HS-27A (cell line): ENCODE measurements around the gene DPP10.
A peak's percentile ranks its signal among the peaks of the same experiment; 100 is the strongest.

Source experiments
- DNase-seq: peaks from one replicate; pipeline ENCODE4 v3.0.0-alpha.2; 2012; ENCODE audit warnings: low read depth, missing footprints

DPP10 gene

DNA sequence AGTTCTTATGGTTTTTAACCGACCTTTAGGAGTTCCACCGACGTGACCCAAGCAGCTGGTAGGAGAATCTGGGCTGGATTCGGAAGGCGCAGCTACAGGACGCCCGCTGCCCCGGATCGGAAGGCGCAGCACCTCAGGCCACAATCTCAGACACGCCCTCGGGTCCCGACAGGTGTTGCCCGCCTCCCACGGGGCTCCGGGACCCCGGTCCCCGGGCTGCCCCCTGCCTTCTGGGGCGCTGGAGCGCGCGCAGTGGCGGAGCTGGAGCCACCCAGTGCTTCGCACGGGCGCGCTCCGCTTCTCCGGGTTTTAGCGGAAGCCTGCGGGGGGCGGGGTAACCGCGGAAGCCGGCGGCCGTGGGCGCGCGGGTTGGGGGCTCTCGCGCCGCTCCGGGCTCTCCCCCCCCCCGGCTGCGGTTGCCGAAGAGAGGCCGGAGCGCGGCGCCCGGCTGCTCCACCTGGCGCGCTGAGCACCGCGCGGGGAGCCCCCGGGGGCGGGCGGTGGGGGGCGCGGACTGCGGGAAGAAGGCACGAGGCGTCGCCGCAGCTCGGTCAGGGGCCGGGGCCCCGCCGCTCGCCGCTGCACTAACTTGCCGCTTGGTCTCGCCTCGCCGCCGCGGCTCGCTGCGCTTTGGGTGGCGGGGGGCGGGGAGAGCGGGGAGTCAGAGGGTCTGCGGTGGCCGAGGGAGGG lies 718.8 kb downstream of the DPP10 start:
- DNase-seq = no peak

DNA sequence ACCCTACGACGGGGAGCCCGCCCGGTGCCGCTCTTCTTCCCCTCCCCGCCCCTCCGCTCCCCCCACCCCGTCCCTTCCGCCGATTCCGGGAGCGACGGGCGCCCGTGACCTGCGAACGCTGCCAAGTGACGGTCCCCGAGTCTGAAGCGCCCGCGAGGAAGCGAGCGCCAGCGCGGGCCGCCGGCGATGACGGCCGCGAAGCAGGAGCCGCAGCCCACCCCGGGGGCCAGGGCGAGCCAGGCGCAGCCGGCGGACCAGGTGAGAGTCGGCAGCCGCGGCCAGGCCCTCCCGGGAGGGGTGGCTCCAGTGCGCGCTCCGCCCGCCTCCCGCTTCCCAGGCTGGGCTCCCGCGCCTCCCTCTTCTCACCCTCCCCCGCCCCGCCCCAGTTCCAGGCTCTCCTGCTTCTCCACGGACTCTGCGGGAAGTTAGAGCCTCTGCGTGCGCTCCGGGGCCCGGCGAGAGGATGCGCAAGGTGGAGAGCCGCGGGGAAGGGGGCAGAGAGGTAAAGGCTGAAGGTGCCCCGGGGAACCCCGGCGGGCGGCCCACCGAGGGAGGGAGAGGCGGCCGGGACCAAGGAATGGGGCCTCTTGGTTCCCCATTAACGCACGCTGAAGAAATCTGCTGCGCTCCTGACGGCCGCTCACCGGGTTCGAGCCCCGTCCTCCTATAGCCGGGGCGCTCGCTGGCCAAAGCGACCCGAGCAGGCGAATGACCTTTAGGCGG lies 719.5 kb downstream of the DPP10 start:
- DNase-seq = no peak

DNA sequence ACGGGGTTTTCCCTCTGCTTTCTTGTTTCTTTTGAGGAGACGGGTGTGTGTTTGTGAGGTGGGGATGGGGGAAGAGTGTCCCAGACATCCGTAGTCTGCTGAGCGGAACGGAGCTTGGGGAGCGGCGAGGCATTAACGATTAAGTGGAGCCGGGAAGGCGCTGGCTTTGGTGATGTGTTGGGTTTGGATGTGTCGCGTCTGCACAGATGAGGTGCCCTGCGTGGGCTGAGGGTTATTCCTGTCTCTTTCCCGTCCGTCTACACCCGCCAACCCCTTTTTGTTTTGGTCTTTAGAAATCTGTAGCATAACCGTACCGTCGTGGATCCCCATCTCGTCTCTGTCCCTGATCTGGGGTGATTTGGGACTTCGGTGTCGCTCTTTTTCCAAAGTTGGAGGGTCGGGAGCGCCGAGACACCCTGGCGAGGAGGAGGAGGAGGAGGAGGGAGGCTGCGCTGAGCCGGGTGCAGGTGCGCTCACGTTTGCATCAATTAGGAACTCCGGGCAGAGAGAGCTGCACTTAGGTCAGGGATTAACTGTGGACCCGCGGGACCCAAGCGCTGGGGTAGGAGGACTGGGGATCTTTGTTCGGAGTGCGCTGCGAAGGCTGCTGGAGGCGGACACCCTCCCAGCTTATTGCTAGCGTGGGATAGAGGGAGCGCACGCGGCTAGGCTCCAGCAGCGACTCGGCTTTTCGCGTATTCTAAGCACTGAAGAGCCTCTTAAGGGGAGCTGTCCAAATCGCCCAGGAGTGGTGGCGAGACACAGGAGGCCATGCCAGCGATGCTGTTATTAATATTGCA lies 720.3 kb downstream of the DPP10 start:
- no peak for DNase-seq

DNA sequence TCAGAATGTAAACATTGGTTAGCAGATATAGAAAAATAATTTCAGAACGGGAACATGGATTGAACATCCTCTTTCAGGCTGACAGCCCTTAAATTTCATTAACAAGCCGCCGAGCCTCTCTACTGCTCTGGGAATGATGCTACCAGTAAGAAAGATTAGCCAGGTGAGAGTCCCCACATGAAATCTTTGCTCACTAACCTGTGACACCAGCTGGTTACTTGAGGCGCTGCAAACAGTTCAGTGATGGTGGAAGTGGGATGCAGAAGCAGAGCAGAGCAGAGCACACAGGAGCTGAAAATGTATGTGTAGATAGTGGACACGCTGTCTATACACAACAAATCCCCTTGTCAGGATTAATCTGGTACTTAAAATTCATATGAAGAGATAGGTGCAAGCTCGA lies 721.1 kb downstream of the DPP10 start:
- no peak for DNase-seq

DNA sequence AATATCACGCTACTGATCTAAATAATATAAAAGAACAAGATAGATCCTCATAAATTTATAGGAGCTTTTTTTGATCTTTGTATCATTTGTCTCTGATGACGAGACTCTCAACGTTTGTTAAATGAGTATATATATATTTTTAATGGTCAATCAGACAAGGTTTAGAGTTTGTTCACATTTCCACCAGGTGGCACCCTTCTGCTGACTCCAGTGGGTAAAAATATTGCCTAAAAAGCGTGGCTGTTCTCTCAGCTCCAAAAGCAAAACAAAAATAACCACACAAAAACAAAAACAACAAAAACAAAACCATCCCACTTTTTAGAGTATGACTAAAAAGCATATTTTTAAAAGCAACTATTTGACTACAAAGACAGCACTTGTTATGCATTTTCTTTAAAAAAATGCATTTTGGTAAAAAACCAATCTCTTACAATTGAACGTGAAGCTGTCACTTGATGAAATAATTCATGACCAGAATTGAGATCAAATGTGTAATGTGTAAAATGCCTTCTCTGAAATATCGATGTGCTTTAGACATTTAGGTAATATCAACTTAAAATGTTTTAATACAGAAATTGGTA lies 723.2 kb downstream of the DPP10 start:
- peak; percentile 2 for DNase-seq

DNA sequence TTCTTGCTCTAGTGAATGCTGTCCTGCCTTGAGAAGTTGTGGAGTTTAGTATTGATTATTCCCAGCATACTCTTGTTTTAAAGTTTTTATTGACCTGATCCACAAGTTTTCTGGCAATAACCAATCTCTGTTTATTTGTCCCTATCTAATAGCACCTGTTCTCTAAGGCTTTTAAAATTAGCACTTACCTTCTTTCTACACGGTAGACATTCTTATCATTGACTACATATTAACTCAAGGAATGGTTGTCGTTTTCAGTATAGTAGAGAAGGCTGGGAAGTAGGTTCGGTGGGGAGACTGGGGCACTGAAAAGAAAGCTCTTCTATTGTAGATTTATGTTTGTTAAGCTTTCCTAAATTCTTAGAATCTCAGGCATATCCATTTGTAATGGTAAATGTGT lies 726.0 kb downstream of the DPP10 start:
- no peak for DNase-seq

DNA sequence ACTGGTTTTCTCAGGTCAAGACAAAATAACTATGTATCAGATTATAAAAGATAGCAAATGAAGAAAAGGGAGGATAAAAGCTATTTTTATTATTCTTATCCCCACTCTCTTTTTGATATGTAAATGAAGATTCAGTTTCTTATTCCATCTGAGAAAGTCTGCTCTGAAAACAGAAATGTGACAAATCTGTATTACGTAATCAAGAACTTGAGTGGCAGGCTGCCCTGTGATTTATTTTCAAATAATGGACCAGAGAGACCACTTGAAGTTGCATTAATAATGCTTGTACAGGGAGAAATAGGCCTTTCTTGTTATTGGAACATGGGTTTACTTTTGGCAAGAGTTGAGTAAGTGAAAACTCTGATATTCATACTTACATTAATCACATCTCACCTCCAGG lies 727.4 kb downstream of the DPP10 start:
- DNase-seq = no peak

DNA sequence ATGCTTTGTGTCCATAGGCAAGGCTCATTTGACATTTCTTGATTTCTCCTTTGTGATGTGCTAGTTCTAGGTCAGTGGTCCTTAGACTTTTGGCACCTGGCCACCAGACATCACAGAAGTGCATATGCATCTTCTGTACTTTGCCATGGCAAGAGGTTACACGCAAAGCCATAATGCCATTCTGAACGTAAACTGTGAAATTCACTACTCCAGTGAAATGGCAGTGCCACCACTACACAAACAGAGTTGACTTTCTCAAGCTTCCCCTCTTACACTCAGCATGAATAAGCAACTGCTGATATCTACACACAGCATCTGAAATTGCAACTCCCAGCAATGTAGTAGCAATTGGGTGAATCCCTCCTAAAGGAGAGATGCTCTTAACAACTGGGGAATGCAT lies 729.3 kb downstream of the DPP10 start:
- DNase-seq = no peak

DNA sequence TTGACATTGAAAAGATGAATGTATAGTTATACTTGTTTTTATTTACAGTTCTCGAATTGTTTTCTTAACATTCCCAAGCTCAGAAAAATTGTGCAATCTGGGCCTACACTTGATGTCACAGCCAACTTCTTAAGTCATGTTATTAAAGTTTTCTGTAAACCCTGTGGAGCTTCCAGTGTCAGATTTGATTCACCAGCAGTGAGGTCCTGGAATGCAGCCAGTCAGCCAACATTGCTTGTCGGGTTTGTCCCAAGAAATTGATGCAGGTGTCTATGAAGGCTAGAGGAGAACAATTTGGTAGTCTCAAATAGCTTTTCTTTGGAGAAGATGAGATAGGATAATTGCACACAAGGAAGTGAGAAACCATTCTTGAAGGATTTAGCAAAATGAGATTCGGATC lies 732.2 kb downstream of the DPP10 start:
- no peak for DNase-seq

DNA sequence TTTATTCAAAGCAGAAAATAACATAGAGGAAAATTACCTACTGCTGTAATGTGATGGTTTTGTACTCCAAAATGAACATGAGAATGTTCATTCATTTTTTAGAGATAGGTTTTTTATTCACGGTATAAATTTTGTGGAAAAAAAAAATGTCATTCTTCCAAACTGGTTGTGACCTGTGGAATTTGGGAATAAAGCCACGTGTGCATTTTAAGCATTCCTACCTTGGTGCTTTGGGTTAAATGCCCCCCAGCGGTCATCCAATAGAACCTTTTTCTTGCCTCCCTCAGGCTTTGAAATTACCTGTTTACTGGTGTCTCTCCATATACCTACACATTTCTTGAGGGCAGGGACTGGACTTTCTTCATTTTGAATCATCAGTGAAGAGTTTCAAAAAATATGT lies 740.7 kb downstream of the DPP10 start:
- no peak for DNase-seq

DNA sequence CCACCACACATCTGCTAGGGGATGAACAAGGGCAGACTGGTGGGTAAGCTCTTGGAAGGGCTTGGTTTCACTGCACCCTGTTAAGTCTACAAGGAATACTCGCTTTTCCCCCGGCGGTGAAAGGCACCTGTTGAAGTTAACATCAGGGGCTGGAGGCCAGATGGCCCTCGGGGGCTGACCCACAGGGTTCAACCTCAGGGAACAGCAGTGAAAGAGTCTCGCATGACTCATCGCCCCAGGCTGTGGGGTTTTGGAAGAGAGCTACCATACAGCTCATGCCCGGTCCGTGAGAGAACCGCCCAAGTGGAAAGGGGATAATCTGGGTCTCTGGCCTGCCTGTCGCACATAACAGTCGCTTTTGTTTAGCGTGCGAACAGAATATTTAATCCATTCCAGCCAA lies 748.0 kb downstream of the DPP10 start:
- no peak for DNase-seq

DNA sequence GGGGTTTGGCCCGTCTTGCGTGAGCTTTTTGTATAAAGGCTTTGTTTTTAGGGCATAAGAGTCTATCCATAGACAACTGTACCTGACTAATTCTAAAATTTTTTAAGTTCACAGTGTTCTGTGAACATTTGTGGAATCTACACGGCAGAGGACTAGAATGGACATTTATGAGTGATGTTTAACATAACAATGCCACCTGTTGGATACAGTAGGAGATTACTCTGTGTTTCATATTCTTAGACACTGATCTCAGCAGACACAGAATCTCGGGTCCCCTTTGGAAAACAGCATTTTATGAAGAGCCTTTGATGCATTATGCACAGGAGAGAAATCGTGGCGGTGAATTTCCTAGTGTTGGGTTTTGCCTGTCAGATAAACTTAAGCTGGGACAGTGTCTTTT lies 752.2 kb downstream of the DPP10 start:
- no peak for DNase-seq

DNA sequence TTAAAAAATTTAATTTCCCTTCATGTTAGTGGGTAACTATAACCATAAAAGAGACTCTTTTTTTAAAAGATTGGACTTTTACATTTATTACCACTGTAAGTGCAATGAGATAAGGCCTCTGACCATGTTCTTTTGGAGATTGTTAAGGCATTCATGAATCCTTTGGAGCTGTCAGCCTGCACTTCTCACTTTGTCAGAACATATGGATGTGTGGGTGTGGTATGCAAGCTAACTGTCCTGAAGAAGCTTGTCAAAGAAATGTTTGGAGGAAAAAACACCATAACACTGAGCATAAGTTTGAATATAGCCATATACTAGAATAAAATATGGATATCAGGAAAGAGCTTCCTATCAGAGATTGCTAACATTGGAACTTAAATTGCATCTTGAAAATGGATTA lies 754.1 kb downstream of the DPP10 start:
- DNase-seq = no peak

DNA sequence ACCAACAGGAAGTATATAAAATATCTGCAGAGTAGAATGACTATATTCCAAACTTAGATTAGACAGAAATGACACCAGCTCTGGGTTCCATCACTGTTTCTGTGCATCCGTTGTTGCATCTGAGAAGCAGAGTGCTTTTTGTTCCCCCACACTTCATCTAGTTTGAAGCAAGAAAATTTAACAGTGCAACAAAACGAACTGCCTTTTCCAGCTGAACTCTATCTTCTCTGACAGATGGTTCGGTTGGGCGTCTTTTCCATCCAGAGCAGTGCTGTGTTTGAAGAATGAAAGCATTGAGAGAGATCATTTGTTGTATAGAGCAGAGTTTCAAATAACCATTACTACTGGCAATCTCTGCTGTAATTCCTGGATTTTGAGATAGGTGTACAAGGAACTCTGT lies 757.5 kb downstream of the DPP10 start:
- no peak for DNase-seq

DNA sequence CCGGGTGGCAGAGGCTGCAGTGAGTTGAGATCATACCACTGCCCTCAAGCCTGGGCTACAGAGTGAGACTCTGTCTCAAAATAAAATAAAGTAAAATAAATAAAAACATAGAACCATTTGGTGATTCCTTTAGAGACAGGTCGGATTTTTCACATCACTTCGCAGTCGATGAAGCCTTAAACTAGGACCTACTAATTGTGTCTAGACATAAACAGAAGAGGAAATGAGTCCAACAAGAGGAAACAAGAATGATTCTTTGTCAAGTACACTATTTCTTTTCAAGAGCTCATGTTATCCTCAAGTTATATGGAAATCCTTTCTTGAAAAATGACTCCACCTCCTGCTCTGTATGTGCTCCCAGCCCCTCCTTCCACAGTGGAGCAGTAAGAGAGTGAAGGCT lies 758.9 kb downstream of the DPP10 start:
- DNase-seq = no peak

DNA sequence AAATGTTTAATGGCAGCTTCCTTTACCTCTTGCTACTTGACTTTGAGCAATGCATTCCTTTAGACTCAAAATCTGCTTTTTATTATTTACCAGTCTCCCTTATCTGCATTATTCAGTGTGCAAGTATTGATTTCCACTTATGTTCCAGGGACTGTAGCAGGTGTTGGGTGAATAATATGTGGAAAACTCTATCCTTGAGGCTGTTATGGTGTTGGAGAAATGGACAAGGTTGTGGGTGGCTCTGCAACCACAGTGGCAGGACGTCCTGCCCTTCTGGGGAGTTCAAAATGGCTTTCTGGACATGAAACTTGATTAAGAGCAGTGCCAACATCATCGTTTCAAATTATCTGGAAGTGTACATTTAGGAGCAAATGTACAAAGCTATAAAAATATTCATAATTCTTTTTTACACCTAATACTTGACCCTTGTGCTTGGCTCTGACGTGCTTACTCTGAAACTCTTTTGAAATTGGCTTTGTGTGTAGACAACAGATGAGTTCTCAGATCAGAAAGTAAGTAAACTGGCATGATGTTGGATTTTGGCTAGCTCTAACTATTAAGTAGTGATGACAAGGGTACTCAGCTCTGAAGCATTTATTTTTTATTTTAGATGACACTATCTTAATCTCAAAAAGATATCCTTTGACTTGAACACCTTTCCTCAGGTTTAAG lies 766.2 kb downstream of the DPP10 start:
- DNase-seq = no peak

DNA sequence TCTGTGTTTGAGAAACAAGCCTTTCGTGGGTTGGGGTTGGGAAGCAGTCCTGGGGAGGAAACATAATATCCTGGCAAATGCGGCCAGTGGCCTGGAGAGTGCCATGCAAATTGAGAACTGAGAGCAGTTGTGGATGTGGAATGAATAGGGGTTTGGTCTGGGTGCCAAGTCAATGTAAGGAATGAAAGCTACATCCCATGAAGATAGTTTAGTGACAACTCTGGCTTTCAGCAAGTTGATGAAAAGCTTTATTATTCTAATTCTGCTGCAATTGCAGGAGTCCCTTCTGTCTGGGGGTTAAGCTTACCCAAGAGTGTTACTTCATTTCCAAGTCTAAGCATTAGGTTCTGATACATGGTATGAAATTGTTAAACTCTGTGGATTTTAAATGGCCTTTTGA lies 771.6 kb downstream of the DPP10 start:
- no peak for DNase-seq

DNA sequence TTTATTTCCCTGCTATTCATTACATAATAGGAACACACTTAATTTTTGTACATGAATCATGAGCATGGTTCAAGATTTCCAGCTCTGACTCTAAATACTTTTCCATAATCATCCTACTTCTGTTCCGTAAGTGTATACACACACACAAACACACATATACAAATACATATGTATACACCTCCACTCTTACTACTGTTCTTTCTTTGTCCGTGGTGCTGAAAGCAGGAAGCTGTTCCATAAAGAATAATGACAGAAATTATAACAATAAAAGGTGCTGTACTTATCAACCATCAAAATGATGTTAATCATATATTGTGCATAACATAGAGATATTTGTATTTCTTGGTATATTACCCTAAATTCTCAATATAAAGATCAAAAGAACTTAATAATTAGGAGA lies 776.9 kb downstream of the DPP10 start:
- no peak for DNase-seq

DNA sequence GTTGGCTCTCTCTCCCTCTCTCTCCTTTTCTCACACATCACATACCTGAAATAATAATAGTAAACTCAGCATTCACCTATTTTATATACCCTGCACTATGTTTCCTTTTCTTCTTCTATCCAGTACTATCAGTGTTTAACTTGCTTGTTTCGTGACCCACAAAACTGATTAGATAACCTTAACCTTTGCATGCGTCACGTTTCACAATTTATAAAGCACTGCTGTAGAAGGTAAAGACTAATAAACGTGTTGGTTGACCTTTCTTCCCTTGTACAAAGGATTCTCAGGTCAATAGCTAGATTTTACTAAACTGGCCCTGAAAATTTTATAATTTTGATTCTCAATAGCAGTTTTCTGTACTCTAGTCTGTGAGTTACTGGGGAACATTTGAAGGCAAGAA lies 791.7 kb downstream of the DPP10 start:
- no peak for DNase-seq

DNA sequence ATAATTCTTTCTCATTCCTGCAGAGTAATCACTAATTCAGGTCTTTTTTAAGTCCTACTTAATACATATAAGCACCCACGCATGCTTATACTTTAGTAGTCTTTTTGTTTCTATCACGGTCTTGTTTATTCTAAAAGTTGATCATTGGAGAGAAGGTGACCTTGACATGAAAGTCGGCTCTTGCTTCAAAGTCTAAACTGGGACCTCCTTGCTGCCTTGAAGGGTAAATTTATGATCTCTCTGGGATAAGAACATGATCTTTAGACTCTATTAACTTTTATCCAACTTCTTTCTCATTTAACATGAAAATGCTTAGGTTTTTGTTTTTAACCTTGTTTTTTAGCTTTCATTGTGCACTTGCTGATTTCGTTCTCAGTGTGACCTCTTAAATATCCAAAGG lies 792.3 kb downstream of the DPP10 start:
- DNase-seq = no peak

DNA sequence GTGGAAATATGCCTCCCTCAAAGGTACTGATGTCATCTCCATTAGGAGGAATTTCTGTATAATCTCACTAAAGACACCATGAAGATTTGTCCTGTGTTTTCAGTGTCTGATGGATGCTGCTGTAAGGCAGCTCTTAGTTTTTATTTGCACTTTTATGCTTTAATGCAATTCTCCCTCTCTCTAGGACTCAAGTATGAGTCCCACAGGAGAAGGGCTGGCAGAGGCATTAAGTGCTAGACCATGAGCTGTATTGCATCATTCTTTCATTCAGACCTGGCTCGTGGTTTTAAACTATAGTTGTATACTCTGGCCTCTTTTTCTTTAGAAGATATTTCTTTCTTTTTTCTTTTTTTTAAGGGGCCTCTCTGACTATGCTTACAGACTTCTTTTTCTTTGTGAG lies 805.6 kb downstream of the DPP10 start:
- no peak for DNase-seq

DNA sequence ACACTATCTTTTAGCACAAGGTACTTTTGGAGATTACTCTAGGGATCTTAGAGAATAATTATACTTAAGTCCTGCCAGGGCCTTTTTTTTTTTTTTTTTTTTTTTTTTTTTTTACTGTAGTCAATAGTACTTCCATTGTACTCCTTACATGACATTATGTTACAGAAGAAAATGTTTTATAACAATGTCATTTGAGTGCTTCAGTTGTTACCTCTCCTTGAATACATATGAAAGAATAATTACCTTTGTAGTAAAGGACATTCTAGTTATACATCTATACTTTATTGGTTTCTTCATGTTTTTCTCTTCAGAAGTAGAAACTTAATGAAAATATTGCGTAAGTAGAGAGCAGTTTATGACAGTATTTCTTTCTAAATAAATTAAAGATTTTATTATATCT lies 834.9 kb downstream of the DPP10 start:
- DNase-seq = no peak
